BLaER1 (cell line): ENCODE measurements around the gene SH3PXD2A.
"Not testable (repeated sequence)": the region's sequence is repeated elsewhere in the genome, so short reads cannot be mapped to it uniquely, and the experiment has no call there.

Experiments used
- H3K27ac ChIP-seq: shearing (Covaris generic); formaldehyde crosslinking; 2 replicates; pipeline ENCODE4 v1.8.1; 2022
- H3K27me3 ChIP-seq: shearing (Covaris generic); formaldehyde crosslinking; 2 replicates; pipeline ENCODE4 v1.8.1; 2022
- H3K36me3 ChIP-seq: shearing (Covaris generic); formaldehyde crosslinking; 2 replicates; pipeline ENCODE4 v1.8.1; 2022
- H3K4me1 ChIP-seq: shearing (Covaris generic); formaldehyde crosslinking; 2 replicates; pipeline ENCODE4 v1.8.1; 2022
- H3K4me2 ChIP-seq: shearing (Covaris generic); formaldehyde crosslinking; 2 replicates; pipeline ENCODE4 v1.8.1; 2022
- H3K4me3 ChIP-seq: shearing (Covaris generic); formaldehyde crosslinking; 2 replicates; pipeline ENCODE4 v1.8.1; 2022
- H3K9ac ChIP-seq: shearing (Covaris generic); formaldehyde crosslinking; 2 replicates; pipeline ENCODE4 v1.8.1; 2022
- H3K9me3 ChIP-seq: shearing (Covaris generic); formaldehyde crosslinking; 2 replicates; pipeline ENCODE4 v1.8.1; 2022
- H4K20me1 ChIP-seq: shearing (Covaris generic); formaldehyde crosslinking; 2 replicates; pipeline ENCODE4 v1.8.1; 2022
- Cebpa-rat ChIP-seq: shearing (Covaris generic); IDR thresholded peaks from 2 replicates; pipeline ENCODE4 v1.8.1; 2022

SH3PXD2A gene

GRCh38 chr10:103665162-103665889 lies 190.1 kb downstream of the SH3PXD2A start:
- H3K36me3 ChIP-seq = peaks cover 11% of the 10 kb centered on the region; the same call in 1 of the 2 replicates
- peak overlapping the region; percentile 91; the same call in 1 of the 2 replicates for H3K27ac ChIP-seq
- TF ChIP-seq Cebpa-rat = no peak
- no peaks in the 10 kb centered on the region for H3K27me3 ChIP-seq
- H3K9me3 ChIP-seq = no peaks in the 10 kb centered on the region
- peaks cover 98% of the 10 kb centered on the region for H3K4me1 ChIP-seq
- H3K4me3 ChIP-seq = no peak overlapping the region
- H3K9ac ChIP-seq = no peak overlapping the region
- H3K4me2 ChIP-seq = peak overlapping the region; percentile 95
- H4K20me1 ChIP-seq = peaks cover 36% of the 10 kb centered on the region

GRCh38 chr10:103663802-103664201 lies 191.6 kb downstream of the SH3PXD2A start:
- Histone ChIP-seq H3K36me3 (peaks cover 21% of the 10 kb centered on the region), H3K27me3 (no peaks in the 10 kb centered on the region), H3K9me3 (no peaks in the 10 kb centered on the region), H3K27ac (peak overlapping the region; percentile 50), H3K4me2 (peak overlapping the region; percentile 95), H4K20me1 (peaks cover 51% of the 10 kb centered on the region), H3K4me1 (peaks cover 94% of the 10 kb centered on the region), H3K4me3 (no peak overlapping the region), H3K9ac (peak overlapping the region; percentile 31; the same call in 1 of the 2 replicates)
- TF ChIP-seq Cebpa-rat = no peak

- Histone ChIP-seq H3K4me1 (peaks cover 89% of the 10 kb centered on the region), H3K27me3 (no peaks in the 10 kb centered on the region), H3K36me3 (peaks cover 27% of the 10 kb centered on the region), H3K9ac (peak overlapping the region; percentile 31; the same call in 1 of the 2 replicates), H3K4me2 (peak overlapping the region; percentile 95), H4K20me1 (peaks cover 57% of the 10 kb centered on the region), H3K27ac (peak overlapping the region; percentile 50), H3K4me3 (no peak overlapping the region), H3K9me3 (no peaks in the 10 kb centered on the region)
- TF ChIP-seq Cebpa-rat = no peak
These were observed 192.1 kb downstream of the SH3PXD2A start for GRCh38 chr10:103663236-103663635.

- peak overlapping the region; percentile 95 for H3K4me2 ChIP-seq
- H3K4me3 ChIP-seq, H3K9me3 ChIP-seq, H3K27me3 ChIP-seq: not testable (repeated sequence)
- H3K9ac ChIP-seq = peak overlapping the region; percentile 31; the same call in 1 of the 2 replicates
- H3K4me1 ChIP-seq = peaks cover 83% of the 10 kb centered on the region
- peaks cover 62% of the 10 kb centered on the region for H4K20me1 ChIP-seq
- peaks cover 32% of the 10 kb centered on the region for H3K36me3 ChIP-seq
- H3K27ac ChIP-seq = peak overlapping the region; percentile 50
These were observed 192.7 kb downstream of the SH3PXD2A start for GRCh38 chr10:103662704-103663103.

- H3K36me3 ChIP-seq = peaks cover 46% of the 10 kb centered on the region
- H4K20me1 ChIP-seq = peaks cover 67% of the 10 kb centered on the region
- H3K9ac ChIP-seq = peak overlapping the region; percentile 82
- H3K4me3 ChIP-seq = peak overlapping the region; percentile 76
- H3K27me3 ChIP-seq = no peaks in the 10 kb centered on the region
- no peak for TF ChIP-seq Cebpa-rat
- peaks cover 70% of the 10 kb centered on the region for H3K4me1 ChIP-seq
- H3K27ac ChIP-seq = peak overlapping the region; percentile 90
- H3K4me2 ChIP-seq = peak overlapping the region; percentile 99
- H3K9me3 ChIP-seq = peaks cover 8% of the 10 kb centered on the region; the same call in 1 of the 2 replicates
These were observed 194.0 kb downstream of the SH3PXD2A start for GRCh38 chr10:103661198-103661950.

GRCh38 chr10:103660364-103661197 lies 194.8 kb downstream of the SH3PXD2A start:
- no peak for TF ChIP-seq Cebpa-rat
- Histone ChIP-seq H3K4me3 (peak overlapping the region; percentile 76), H3K9me3 (peaks cover 8% of the 10 kb centered on the region; the same call in 1 of the 2 replicates), H4K20me1 (peaks cover 75% of the 10 kb centered on the region), H3K36me3 (peaks cover 49% of the 10 kb centered on the region), H3K9ac (peak overlapping the region; percentile 82), H3K27ac (peak overlapping the region; percentile 90), H3K4me1 (peaks cover 62% of the 10 kb centered on the region), H3K27me3 (no peaks in the 10 kb centered on the region), H3K4me2 (peak overlapping the region; percentile 99)

GRCh38 chr10:103659674-103660363 lies 195.6 kb downstream of the SH3PXD2A start:
- TF ChIP-seq Cebpa-rat = no peak
- peaks cover 83% of the 10 kb centered on the region for H4K20me1 ChIP-seq
- H3K27me3 ChIP-seq = no peaks in the 10 kb centered on the region
- peaks cover 8% of the 10 kb centered on the region; the same call in 1 of the 2 replicates for H3K9me3 ChIP-seq
- peaks cover 54% of the 10 kb centered on the region for H3K4me1 ChIP-seq
- H3K4me3 ChIP-seq = peak overlapping the region; percentile 76
- H3K4me2 ChIP-seq = peak overlapping the region; percentile 99
- H3K9ac ChIP-seq = peak overlapping the region; percentile 82
- peak overlapping the region; percentile 90 for H3K27ac ChIP-seq
- H3K36me3 ChIP-seq = peaks cover 49% of the 10 kb centered on the region

GRCh38 chr10:103658049-103658577 lies 197.3 kb downstream of the SH3PXD2A start:
- no peak overlapping the region for H3K27ac ChIP-seq
- H3K27me3 ChIP-seq = no peaks in the 10 kb centered on the region
- peaks cover 47% of the 10 kb centered on the region for H3K4me1 ChIP-seq
- H3K4me2 ChIP-seq = no peak overlapping the region
- H4K20me1 ChIP-seq = peaks cover 85% of the 10 kb centered on the region
- no peak overlapping the region for H3K9ac ChIP-seq
- no peak for TF ChIP-seq Cebpa-rat
- peaks cover 8% of the 10 kb centered on the region; the same call in 1 of the 2 replicates for H3K9me3 ChIP-seq
- no peak overlapping the region for H3K4me3 ChIP-seq
- H3K36me3 ChIP-seq = peaks cover 66% of the 10 kb centered on the region
